ENCODE measurements around the gene GLT6D1.

DNA sequence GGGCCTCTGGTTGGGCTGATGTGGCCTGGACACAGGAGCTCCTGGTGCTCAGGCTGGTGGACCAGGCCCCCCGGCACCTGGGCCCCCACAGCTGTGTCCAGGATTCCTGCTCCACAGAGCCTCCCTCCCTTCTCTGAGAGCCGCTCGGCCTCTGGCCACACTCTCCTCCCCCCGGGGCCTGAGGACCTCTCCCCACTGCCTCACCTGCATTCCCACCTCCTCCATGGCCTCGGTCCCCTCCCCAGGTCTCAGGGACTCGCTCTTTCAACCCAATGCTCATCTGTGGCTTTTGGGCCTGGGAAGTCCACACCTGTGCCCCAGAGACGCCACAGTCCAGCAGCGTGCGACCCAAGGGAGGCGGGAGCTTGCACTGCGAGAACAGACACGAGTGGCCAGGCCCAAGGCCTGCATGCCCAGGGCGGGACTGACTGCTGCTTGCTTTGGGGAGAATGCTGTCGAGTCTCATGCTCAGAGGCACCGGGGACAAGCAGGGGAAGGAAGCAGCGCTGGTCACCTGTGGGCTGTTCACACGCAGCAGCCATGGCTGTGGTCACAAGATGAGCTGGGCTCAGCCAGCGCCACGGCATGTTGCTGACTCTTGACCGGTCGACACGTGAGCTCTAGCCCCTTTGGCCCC is 63.2 kb downstream of the GLT6D1 start:
- TF ChIP-seq, protein P1, sequence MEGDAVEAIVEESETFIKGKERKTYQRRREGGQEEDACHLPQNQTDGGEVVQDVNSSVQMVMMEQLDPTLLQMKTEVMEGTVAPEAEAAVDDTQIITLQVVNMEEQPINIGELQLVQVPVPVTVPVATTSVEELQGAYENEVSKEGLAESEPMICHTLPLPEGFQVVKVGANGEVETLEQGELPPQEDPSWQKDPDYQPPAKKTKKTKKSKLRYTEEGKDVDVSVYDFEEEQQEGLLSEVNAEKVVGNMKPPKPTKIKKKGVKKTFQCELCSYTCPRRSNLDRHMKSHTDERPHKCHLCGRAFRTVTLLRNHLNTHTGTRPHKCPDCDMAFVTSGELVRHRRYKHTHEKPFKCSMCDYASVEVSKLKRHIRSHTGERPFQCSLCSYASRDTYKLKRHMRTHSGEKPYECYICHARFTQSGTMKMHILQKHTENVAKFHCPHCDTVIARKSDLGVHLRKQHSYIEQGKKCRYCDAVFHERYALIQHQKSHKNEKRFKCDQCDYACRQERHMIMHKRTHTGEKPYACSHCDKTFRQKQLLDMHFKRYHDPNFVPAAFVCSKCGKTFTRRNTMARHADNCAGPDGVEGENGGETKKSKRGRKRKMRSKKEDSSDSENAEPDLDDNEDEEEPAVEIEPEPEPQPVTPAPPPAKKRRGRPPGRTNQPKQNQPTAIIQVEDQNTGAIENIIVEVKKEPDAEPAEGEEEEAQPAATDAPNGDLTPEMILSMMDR (IDR thresholded peaks at IDR 0.05; ENCODE audit: low read depth, low read length, poor library complexity, severe bottlenecking): no peak
- no peak for TF ChIP-seq EZH2phosphoT487 (IDR thresholded peaks at IDR 0.05; ENCODE audit: borderline replicate concordance, low read length)

All from DOHH2 (cell line).